Endodermal cell (in vitro differentiated cells): Measurements from ENCODE around the gene TMEM245. TPM values are rescaled to one million over a fixed set of nuclear protein-coding genes. Genes with fewer than 3 reads are reported as not detected.
A peak's percentile ranks its signal among the peaks of the same experiment; 100 is the strongest.

Experiments
- DNase-seq: peaks from one replicate; pipeline ENCODE4 v3.0.0-alpha.2; 2017
- H3K27ac ChIP-seq: 2 replicates; pipeline ENCODE4 v1.5.1; 2013; ENCODE audit warnings: mild to moderate bottlenecking, low read depth, low read length, moderate library complexity
- H3K27me3 ChIP-seq: 2 replicates; pipeline ENCODE4 v1.6.1; 2013; ENCODE audit warnings: mild to moderate bottlenecking, low read length, moderate library complexity; ENCODE audit not compliant: insufficient read depth, control insufficient read depth, poor library complexity, severe bottlenecking
- H3K36me3 ChIP-seq: 2 replicates; pipeline ENCODE4 v1.7.0; 2013; ENCODE audit warnings: mild to moderate bottlenecking, low read length, moderate library complexity; ENCODE audit not compliant: control insufficient read depth, insufficient read depth
- H3K4me1 ChIP-seq: one replicate; pipeline ENCODE4 v1.7.0; 2013; ENCODE audit warnings: low read length; ENCODE audit not compliant: control insufficient read depth, insufficient read depth
- H3K4me3 ChIP-seq: 2 replicates; pipeline ENCODE4 v1.5.1; 2013; ENCODE audit warnings: mild to moderate bottlenecking, low read length, moderate library complexity
- H3K9ac ChIP-seq: 2 replicates; pipeline ENCODE4 v1.6.1; 2013; ENCODE audit warnings: mild to moderate bottlenecking, low read length, moderate library complexity; ENCODE audit not compliant: poor library complexity, severe bottlenecking; ENCODE audit errors: extremely low read depth
- H3K9me3 ChIP-seq: 2 replicates; pipeline ENCODE4 v1.6.1; 2013; ENCODE audit warnings: mild to moderate bottlenecking, low read length, moderate library complexity; ENCODE audit not compliant: control insufficient read depth
- H3K27ac Mint-ChIP-seq: 2 replicates; pipeline ENCODE4 v1.8.0; 2020; ENCODE audit warnings: mixed read lengths
- H3K27me3 Mint-ChIP-seq: 2 replicates; pipeline ENCODE4 v1.8.0; 2021; ENCODE audit warnings: mild to moderate bottlenecking, mixed read lengths; ENCODE audit not compliant: insufficient read depth
- H3K36me3 Mint-ChIP-seq: 2 replicates; pipeline ENCODE4 v1.8.0; 2020; ENCODE audit warnings: low read depth, mixed read lengths
- H3K4me1 Mint-ChIP-seq: 2 replicates; pipeline ENCODE4 v1.8.0; 2020; ENCODE audit warnings: mixed read lengths
- H3K4me3 Mint-ChIP-seq: 2 replicates; pipeline ENCODE4 v1.8.0; 2020; ENCODE audit warnings: mild to moderate bottlenecking, moderate library complexity, mixed read lengths
- H3K9me3 Mint-ChIP-seq: 2 replicates; pipeline ENCODE4 v1.8.0; 2020; ENCODE audit warnings: mild to moderate bottlenecking, mixed read lengths
- WGBS, 2 experiments: methylation state at CpG; one replicate each; pipeline versions ENCODE4 v1.1.5 to v1.1.7; 2013; ENCODE audit warnings: missing lambda C conversion rate in 2 of 2, mixed read lengths in 1 of 2; ENCODE audit not compliant: insufficient coverage in 1 of 2, insufficient read length in 1 of 2; 5-methylcytosine and 5-hydroxymethylcytosine counted together
- total RNA-seq, 2 donors: library from RNA; stranded (reverse); fragmentation: NEBNext Ultra II Directional in 1 of 2; extraction: Animal tissue kit (Norgen Biotek cat#: 25700) in 1 of 2; gene quantifications; 2 replicates in 1 of 2; 3 replicates in 1 of 2; pipeline ENCODE4 v1.2.1, GENCODE V29; 2021
- TF ChIP-seq, protein P1 (sequence below): fragments of 200-600 bp; sonication (generic); conservative IDR thresholded peaks from 2 replicates; pipeline ENCODE4 v1.5.0; 2021; ENCODE audit warnings: antibody characterized with exemption, mild to moderate bottlenecking

The TMEM245 gene
- total RNA-seq, 2 donors from 2014 or later, result 42.8 to 55.0 TPM

- Histone ChIP-seq H3K36me3 (peaks cover 7% of the 10 kb centered on the region), H3K4me1 (peaks cover 18% of the 10 kb centered on the region), H3K27ac (peak overlapping the region; percentile 74), H3K4me3 (peak overlapping the region; percentile 77), H3K27me3 (no peaks in the 10 kb centered on the region), H3K9ac (no peak overlapping the region), H3K9me3 (no peaks in the 10 kb centered on the region)
- DNase-seq, result peak; percentile 63
- WGBS, 2 experiments, result 34 to 38% methylated on average over 12 to 19 of the region's 19 CpGs
- Mint-ChIP-seq H3K9me3 (no peaks in the 10 kb centered on the region), H3K4me3 (peak overlapping the region; percentile 91), H3K27ac (peak overlapping the region; percentile 97), H3K4me1 (peaks cover 45% of the 10 kb centered on the region), H3K36me3 (peaks cover 7% of the 10 kb centered on the region), H3K27me3 (no peaks in the 10 kb centered on the region)
- TF ChIP-seq, protein P1, sequence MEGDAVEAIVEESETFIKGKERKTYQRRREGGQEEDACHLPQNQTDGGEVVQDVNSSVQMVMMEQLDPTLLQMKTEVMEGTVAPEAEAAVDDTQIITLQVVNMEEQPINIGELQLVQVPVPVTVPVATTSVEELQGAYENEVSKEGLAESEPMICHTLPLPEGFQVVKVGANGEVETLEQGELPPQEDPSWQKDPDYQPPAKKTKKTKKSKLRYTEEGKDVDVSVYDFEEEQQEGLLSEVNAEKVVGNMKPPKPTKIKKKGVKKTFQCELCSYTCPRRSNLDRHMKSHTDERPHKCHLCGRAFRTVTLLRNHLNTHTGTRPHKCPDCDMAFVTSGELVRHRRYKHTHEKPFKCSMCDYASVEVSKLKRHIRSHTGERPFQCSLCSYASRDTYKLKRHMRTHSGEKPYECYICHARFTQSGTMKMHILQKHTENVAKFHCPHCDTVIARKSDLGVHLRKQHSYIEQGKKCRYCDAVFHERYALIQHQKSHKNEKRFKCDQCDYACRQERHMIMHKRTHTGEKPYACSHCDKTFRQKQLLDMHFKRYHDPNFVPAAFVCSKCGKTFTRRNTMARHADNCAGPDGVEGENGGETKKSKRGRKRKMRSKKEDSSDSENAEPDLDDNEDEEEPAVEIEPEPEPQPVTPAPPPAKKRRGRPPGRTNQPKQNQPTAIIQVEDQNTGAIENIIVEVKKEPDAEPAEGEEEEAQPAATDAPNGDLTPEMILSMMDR, result no peak
Observed at GRCh38 chr9:109013679-109014607, 105.8 kb downstream of the TMEM245 start.

DNA sequence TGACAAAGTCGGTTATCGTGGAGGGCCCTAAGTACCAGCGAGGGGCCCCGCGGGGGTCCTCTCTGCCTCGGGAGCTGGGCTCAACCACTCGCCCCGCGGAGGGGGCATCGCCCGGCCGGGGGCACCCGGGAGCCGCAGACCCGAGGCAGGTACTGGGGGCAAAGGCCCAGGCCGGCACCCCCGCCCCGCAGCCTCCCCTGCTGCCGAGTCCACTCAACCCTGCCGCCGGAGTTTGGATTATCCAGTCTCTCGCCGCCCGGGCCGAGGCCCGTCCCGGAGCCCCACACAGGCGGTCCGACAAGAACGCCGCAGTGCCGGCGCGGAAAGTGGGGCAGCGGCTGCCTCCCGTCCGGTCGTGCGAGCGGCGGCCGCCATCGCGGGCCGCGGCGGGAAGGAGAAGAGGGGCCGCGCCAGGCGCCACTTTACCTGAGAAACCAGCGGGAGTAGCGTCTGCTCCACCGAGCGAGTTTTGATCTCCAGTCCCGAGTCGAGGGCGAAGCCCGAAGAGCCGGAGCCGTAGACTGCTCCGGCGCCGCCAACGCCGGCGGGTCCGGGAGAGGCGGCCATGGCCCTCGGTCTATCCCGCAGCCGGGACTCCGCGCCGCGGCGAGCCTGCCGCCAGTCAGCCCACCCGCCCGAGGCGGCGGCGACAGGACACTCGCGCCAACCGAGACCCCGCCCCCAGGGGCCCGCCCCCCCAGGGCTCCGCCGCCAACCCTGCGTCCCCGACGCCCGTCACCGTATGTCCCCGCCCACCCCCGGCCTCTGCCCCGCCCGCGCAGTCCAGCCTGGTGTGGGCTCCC, 106.7 kb downstream of the TMEM245 start, which contains the start of gene CTNNAL1:
CTNNAL1 (minus strand) TSS at position 624 of the 803 bp plus-strand sequence; CDS start at position 567, 57 bp downstream.
- TF ChIP-seq, protein P1, result no peak

More for the DNA sequence above, 106.7 kb downstream of the TMEM245 start, which contains the start of gene CTNNAL1:
- peaks cover 45% of the 10 kb centered on the region for H3K4me1 Mint-ChIP-seq
- H3K36me3 Mint-ChIP-seq, result peaks cover 6% of the 10 kb centered on the region
- peak within 1 kb of the TSS; percentile 91 for H3K4me3 Mint-ChIP-seq
- H3K27me3 Mint-ChIP-seq, result no peaks in the 10 kb centered on the region
- peak within 1 kb of the TSS; percentile 88 for H3K9ac ChIP-seq
- WGBS, 2 experiments, result 0% methylated on average over 29 to 99 of the region's 99 CpGs
- no peaks in the 10 kb centered on the region for H3K27me3 ChIP-seq
- peak within 1 kb of the TSS; percentile 89 for H3K4me3 ChIP-seq
- H3K36me3 ChIP-seq, result peaks cover 3% of the 10 kb centered on the region
- no peaks in the 10 kb centered on the region for H3K9me3 ChIP-seq
- H3K4me1 ChIP-seq, result peaks cover 18% of the 10 kb centered on the region
- peak within 1 kb of the TSS; percentile 74 for H3K27ac ChIP-seq
- DNase-seq, result peak; percentile 100
- no peaks in the 10 kb centered on the region for H3K9me3 Mint-ChIP-seq
- H3K27ac Mint-ChIP-seq, result peak within 1 kb of the TSS; percentile 97
